GM12875 (cell line): ENCODE data around the gene DNMT3A.

Experiments used
- H3K4me3 ChIP-seq: one replicate; pipeline ENCODE4 v1.5.1; 2011; ENCODE audit warnings: low read depth, low read length, control low read depth
- CTCF ChIP-seq: IDR thresholded peaks from 2 replicates; pipeline ENCODE4 v1.5.1; 2011; ENCODE audit warnings: low read depth, mild to moderate bottlenecking, control low read depth, inconsistent platforms, low read length, moderate library complexity, borderline replicate concordance; ENCODE audit not compliant: insufficient read depth

The DNMT3A gene

GRCh38 chr2:25312958-25313710 lies 28.6 kb downstream of the DNMT3A start:
- no peak for TF ChIP-seq CTCF

GRCh38 chr2:25311865-25312575 lies 29.7 kb downstream of the DNMT3A start:
- no peak for TF ChIP-seq CTCF
- no peak overlapping the region for H3K4me3 ChIP-seq

More at GRCh38 chr2:25312958-25313710, 28.6 kb downstream of the DNMT3A start:
- no peak overlapping the region for H3K4me3 ChIP-seq

- H3K4me3 ChIP-seq, result no peak overlapping the region
- no peak for TF ChIP-seq CTCF
These were observed 30.5 kb downstream of the DNMT3A start for GRCh38 chr2:25310965-25311864.

- H3K4me3 ChIP-seq, result no peak overlapping the region
- TF ChIP-seq CTCF, result no peak
These were observed 31.1 kb downstream of the DNMT3A start for GRCh38 chr2:25310709-25310964.

- TF ChIP-seq CTCF, result peak; percentile 71
- no peak overlapping the region for H3K4me3 ChIP-seq
These were observed 32.3 kb downstream of the DNMT3A start for GRCh38 chr2:25309402-25309801.

- no peak overlapping the region for H3K4me3 ChIP-seq
- TF ChIP-seq CTCF, result no peak
These were observed 33.1 kb downstream of the DNMT3A start for GRCh38 chr2:25308599-25308998.
